HG02840 (cell line): ENCODE data around the gene STOX2.

Experiments
- ATAC-seq: cut with Tn5 transposase; IDR thresholded peaks from one replicate; pipeline ENCODE4 v1.9.1; 2021; ENCODE audit warnings: mild to moderate bottlenecking, moderate library complexity, moderate number of reproducible peaks; ENCODE audit not compliant: unreplicated experiment, low FRiP score

Gene STOX2

GRCh38 chr4:183905081-183905592 lies at the start of gene STOX2:
STOX2 (plus strand) TSS chr4:183905307; CDS start chr4:183906791, 1,484 bp downstream.
- ATAC-seq, result no peak

- no peak for ATAC-seq
Measured at GRCh38 chr4:183855323-183856190, 49.5 kb upstream of the STOX2 start.

- no peak for ATAC-seq
Measured at GRCh38 chr4:183857040-183857439, 48.1 kb upstream of the STOX2 start.

GRCh38 chr4:183858011-183858615 lies 47.0 kb upstream of the STOX2 start:
- no peak for ATAC-seq

GRCh38 chr4:183860119-183860518 lies 45.0 kb upstream of the STOX2 start:
- no peak for ATAC-seq

- no peak for ATAC-seq
Measured at GRCh38 chr4:183860731-183861130, 44.4 kb upstream of the STOX2 start.

GRCh38 chr4:183861426-183861825 lies 43.7 kb upstream of the STOX2 start:
- no peak for ATAC-seq

- no peak for ATAC-seq
Measured at GRCh38 chr4:183863155-183863825, 41.8 kb upstream of the STOX2 start.

- ATAC-seq, result no peak
Measured at GRCh38 chr4:183867247-183867646, 37.9 kb upstream of the STOX2 start.

GRCh38 chr4:183870997-183871396 lies 34.1 kb upstream of the STOX2 start:
- no peak for ATAC-seq

GRCh38 chr4:183871581-183871980 lies 33.5 kb upstream of the STOX2 start:
- ATAC-seq, result no peak

GRCh38 chr4:183872531-183872930 lies 32.6 kb upstream of the STOX2 start:
- ATAC-seq, result no peak

GRCh38 chr4:183873409-183874185 lies 31.5 kb upstream of the STOX2 start:
- no peak for ATAC-seq

- ATAC-seq, result no peak
Measured at GRCh38 chr4:183875251-183875825, 29.8 kb upstream of the STOX2 start.

GRCh38 chr4:183876268-183876934 lies 28.7 kb upstream of the STOX2 start:
- no peak for ATAC-seq

- ATAC-seq, result no peak
Measured at GRCh38 chr4:183878251-183878970, 26.7 kb upstream of the STOX2 start.

- no peak for ATAC-seq
Measured at GRCh38 chr4:183885205-183885720, 19.8 kb upstream of the STOX2 start.

- no peak for ATAC-seq
Measured at GRCh38 chr4:183887351-183887750, 17.8 kb upstream of the STOX2 start.

- ATAC-seq, result no peak
Measured at GRCh38 chr4:183888564-183888963, 16.5 kb upstream of the STOX2 start.
